HuH-7.5 (cell line): ENCODE measurements around the gene SLC35F1.
"Not testable (repeated sequence)": the region's sequence is repeated elsewhere in the genome, so short reads cannot be mapped to it uniquely, and the experiment has no call there.

ENCODE experiments used
- DNase-seq: peaks from one replicate; pipeline ENCODE4 v3.0.0; 2011; ENCODE audit warnings: low spot score

Gene SLC35F1

GRCh38 chr6:117992856-117993255, 85.8 kb downstream of the SLC35F1 start:
- DNase-seq: no peak

GRCh38 chr6:118012944-118013343, 105.9 kb downstream of the SLC35F1 start:
- DNase-seq: no peak

- DNase-seq: no peak
These were observed 109.5 kb downstream of the SLC35F1 start for GRCh38 chr6:118016532-118016931.

- DNase-seq: no peak
These were observed 110.3 kb downstream of the SLC35F1 start for GRCh38 chr6:118017301-118017848.

GRCh38 chr6:118023771-118024170, 116.7 kb downstream of the SLC35F1 start:
- no peak for DNase-seq

- no peak for DNase-seq
These were observed 122.9 kb downstream of the SLC35F1 start for GRCh38 chr6:118029967-118030366.

GRCh38 chr6:118037479-118037878, 130.4 kb downstream of the SLC35F1 start:
- DNase-seq: not testable (repeated sequence)

- no peak for DNase-seq
These were observed 135.8 kb downstream of the SLC35F1 start for GRCh38 chr6:118042855-118043254.

- no peak for DNase-seq
These were observed 137.2 kb downstream of the SLC35F1 start for GRCh38 chr6:118044275-118044674.

GRCh38 chr6:118054082-118054481, 147.0 kb downstream of the SLC35F1 start:
- DNase-seq: no peak

GRCh38 chr6:118061666-118062065, 154.6 kb downstream of the SLC35F1 start:
- DNase-seq: no peak

- no peak for DNase-seq
These were observed 173.5 kb downstream of the SLC35F1 start for GRCh38 chr6:118080547-118080946.

GRCh38 chr6:118083711-118084110, 176.6 kb downstream of the SLC35F1 start:
- no peak for DNase-seq

GRCh38 chr6:118085665-118086064, 178.6 kb downstream of the SLC35F1 start:
- no peak for DNase-seq

- DNase-seq: no peak
These were observed 179.1 kb downstream of the SLC35F1 start for GRCh38 chr6:118086159-118086558.

- no peak for DNase-seq
These were observed 185.0 kb downstream of the SLC35F1 start for GRCh38 chr6:118092086-118092485.

- no peak for DNase-seq
These were observed 190.5 kb downstream of the SLC35F1 start for GRCh38 chr6:118097576-118097975.

- no peak for DNase-seq
These were observed 193.7 kb downstream of the SLC35F1 start for GRCh38 chr6:118100717-118101116.

GRCh38 chr6:118101220-118101619, 194.2 kb downstream of the SLC35F1 start:
- DNase-seq: no peak

- no peak for DNase-seq
These were observed 194.8 kb downstream of the SLC35F1 start for GRCh38 chr6:118101831-118102345.

- DNase-seq: no peak
These were observed 195.3 kb downstream of the SLC35F1 start for GRCh38 chr6:118102401-118102800.

- DNase-seq: no peak
These were observed 196.5 kb downstream of the SLC35F1 start for GRCh38 chr6:118103381-118104146.

GRCh38 chr6:118122161-118122725, 215.2 kb downstream of the SLC35F1 start:
- no peak for DNase-seq
